RPMI8226 (cell line): ENCODE data around the gene TRAP1.
A peak's percentile ranks its signal among the peaks of the same experiment; 100 is the strongest.
"Not testable (repeated sequence)": the region's sequence is repeated elsewhere in the genome, so short reads cannot be mapped to it uniquely, and the experiment has no call there.

ENCODE experiments used
- DNase-seq: peaks from one replicate; pipeline ENCODE4 v3.0.0-alpha.2; 2015

Gene TRAP1

DNA sequence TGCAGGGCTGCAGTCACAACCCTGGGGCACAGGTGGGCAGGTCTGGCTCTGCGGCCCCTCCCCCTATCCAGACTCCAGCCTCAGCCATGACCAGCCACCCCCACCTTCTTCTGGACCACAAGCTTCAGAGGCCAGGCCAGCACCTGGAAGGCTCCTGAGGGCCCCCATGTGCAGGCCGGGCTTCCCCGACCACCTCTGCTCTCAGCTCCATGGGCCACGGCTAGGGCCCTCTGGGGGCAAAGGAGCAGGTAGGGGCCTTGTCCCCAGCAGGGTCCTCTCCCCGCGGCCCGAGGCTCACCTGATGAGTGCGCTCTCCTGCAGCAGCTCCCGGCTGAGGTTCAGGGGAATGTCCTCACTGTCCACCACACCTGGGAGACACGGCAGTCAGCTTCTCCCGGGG lies 45.9 kb downstream of the TRAP1 start:
- no peak for DNase-seq

- DNase-seq = no peak
Observed at GRCh38 chr16:3670711-3671110, 46.6 kb downstream of the TRAP1 start.

GRCh38 chr16:3669082-3669481 lies 48.2 kb downstream of the TRAP1 start:
- DNase-seq = no peak

GRCh38 chr16:3668626-3669025 lies 48.7 kb downstream of the TRAP1 start:
- DNase-seq = no peak

DNA sequence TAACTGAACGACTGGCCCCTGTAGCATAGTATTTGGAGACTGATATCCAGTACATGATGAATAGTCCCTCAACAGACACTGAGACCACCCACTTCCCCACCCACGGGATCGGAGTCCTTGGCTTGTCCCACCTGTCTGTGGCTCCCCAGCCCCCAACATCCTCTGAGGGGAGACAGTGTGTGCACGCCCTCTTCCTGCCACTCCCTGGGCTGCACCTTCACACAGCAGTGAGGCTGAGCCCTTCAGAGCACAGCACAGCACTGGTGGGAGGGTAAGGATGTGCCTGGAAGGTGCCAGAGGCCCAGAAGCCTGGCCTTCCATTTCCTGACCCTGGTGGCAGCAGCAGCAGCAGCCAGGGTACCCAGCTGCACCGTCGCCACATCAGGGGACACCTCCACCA lies 51.8 kb downstream of the TRAP1 start:
- DNase-seq = no peak

DNA sequence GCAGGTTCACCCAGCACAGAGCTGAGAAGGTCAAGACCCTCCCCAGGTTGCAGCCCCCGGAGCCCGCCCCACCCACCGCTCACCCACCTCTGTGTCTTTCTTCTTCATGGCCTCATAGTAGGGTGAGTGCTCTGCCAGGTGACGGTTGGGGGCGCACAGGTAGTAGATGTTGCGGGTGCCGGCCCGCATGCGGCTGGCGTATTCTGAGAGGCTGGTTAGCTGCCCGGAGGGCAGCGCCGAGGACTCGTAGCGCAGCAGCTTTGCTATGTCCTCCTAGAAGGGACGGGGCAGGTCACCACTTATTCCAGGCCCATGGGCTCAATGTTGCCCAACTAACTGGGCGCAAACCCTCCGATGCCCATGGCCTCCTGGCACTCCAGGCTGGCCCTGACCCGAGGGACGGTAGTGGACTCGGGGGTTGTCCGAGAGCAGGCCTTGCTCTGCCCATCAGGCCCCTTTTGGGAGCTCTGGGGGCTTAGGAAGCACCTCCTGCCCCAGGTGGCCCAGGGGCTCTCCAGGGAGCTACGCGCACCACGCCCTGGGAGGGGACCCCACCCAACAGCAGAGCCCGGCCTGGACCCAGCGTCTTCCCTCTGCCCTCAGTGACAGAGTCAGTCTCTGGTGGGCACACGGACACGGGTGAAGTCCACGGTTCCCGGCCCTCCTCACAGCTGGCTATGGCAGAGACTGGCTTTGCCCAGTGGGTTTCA lies 53.0 kb downstream of the TRAP1 start:
- DNase-seq = no peak

- DNase-seq = no peak
Observed at GRCh38 chr16:3662601-3663000, 54.7 kb downstream of the TRAP1 start.

- DNase-seq = no peak
Observed at GRCh38 chr16:3661922-3662321, 55.4 kb downstream of the TRAP1 start.

DNA sequence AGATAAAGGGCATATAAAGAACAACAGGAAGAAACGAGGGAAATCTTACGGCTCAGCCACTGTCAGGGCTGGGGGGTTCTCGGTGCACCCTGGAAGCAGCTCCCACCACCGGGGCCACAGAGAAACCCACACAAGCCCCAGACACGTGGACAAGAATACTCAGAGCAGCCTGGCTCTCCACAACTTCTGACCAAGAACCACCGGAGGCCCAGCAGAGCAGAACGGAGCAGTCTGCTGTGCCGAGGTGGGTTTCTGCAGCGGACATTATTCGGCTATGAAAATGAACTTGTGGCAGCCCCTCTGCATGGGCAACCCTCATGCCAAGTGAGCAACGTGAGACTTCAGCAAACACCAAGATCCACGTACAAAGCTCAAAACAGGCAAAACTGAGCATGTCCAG lies 56.0 kb downstream of the TRAP1 start:
- DNase-seq = no peak

GRCh38 chr16:3659251-3659650 lies 58.1 kb downstream of the TRAP1 start:
- DNase-seq = no peak

DNA sequence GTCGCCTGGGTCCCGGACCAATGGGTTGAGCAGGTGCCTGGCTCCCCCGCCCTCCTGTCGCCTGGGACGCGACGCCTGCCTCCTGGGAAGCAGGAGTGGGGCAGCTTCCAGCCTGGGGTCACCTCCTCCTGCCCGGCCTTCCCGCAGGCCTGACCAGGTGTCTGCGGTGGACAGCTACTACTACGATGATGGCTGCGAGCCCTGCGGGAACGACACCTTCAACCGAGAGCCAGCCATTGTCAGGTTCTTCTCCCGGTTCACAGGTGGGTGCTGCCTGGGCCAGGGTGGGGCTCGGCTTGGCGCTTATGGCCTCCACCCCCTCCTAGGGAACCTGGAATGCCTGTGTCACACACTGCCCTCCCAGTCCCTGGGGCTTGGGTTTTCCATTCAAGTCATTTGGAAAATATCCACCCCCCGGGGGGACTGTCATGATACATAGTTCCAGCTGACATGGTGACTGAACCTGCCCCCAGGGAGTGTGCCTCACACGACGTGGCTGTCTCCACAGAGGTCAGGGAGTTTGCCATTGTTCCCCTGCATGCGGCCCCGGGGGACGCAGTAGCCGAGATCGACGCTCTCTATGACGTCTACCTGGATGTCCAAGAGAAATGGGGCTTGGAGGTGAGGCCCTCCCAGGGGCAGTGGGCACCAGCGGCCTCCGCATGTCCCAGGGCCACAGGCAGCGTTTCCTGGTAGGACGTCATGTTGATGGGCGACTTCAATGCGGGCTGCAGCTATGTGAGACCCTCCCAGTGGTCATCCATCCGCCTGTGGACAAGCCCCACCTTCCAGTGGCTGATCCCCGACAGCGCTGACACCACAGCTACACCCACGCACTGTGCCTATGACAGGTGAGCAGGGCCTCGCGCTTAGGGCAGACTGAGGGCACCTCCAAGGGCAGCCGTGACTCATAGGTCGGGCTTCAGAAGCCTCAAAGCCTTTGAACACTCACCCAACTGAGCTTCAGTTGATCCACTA lies 60.5 kb downstream of the TRAP1 start:
- DNase-seq = no peak

GRCh38 chr16:3656160-3656490 lies 61.2 kb downstream of the TRAP1 start:
- DNase-seq = not testable (repeated sequence)

DNA sequence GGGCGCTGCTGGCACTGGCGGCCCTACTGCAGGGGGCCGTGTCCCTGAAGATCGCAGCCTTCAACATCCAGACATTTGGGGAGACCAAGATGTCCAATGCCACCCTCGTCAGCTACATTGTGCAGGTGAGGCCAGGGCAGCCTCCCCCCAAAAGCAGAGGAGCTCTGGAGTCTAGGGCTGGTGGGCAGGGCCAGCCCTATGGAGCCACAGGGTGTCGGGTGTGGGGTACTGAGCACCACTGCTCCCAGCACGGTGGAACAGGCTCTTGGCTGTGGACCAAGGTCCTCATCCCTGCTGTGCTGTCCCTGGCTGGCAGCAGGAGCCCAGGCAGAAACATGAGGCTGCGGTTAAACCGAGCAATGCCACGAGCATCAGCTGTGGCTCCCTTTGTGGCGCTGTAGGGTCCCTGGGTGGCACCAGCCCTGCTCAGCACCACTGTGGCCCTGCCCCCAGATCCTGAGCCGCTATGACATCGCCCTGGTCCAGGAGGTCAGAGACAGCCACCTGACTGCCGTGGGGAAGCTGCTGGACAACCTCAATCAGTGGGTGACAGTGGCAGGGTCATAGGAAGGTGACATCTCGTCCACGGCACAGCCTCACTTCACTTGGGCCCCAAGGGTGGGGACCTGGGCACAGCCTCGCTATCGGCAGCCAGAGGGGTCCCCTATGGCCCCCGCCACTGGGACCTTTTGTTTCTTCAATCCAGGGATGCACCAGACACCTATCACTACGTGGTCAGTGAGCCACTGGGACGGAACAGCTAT lies 61.7 kb downstream of the TRAP1 start:
- DNase-seq = no peak

DNA sequence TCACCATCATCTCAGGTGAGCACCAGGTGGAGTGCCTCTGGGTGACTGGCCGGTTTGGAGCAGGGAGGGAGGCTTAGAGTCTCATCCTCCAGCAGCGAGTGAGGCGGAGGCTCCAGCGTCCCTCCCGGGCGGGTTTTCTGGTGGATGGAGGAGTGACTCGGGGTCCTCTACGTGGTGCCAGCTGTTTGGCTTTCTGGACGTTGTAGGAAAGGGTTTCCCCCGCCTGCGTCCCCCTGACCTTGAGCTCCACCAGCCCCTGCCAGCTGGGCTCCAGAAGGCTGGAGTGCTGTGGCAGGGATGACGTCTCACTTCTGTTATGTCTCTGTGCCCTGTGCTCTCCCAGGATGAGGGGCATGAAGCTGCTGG lies 62.3 kb downstream of the TRAP1 start:
- DNase-seq = no peak

DNA sequence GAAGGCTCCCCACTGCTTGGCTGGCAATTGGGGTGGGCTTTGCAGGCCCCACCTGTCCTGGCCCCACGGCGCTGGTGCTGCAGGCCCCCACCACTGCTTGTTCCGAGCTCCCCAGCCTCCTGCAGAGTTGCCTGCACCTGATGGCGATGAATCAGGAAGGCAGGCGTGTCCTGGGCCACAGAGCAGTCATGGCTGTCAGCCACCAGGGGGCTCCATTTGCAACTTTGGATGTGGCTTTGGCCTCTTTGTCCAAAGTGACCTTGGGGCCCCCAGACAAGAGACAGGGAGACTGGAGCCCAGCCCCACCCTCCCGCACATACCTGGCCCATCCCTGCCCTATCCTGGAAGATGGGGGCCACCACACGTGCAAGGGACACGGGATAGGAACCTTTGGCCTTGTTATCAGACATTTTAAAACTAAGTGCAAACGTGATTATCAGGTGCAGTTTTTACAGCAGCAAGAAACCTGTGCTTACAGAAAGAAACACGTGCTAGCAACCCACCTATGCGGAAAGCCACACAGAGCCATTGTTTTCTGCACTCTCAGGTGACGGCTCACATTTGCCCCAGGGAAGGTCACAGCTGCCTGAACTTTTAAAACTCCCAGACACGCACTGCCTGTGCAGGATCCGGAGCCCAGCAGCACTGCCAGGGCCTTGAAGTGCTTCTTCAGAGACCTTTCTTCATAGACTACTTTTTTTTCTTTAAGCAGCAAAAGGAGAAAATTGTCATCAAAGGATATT lies 62.9 kb downstream of the TRAP1 start, which contains the start of gene DNASE1:
TSS of gene DNASE1 (plus strand) at position 443 of the 743 bp plus-strand sequence. CDS start 683 bp downstream, outside the sequence.
- DNase-seq = peak; percentile 76

GRCh38 chr16:3652373-3653195 lies 64.7 kb downstream of the TRAP1 start:
- no peak for DNase-seq

DNA sequence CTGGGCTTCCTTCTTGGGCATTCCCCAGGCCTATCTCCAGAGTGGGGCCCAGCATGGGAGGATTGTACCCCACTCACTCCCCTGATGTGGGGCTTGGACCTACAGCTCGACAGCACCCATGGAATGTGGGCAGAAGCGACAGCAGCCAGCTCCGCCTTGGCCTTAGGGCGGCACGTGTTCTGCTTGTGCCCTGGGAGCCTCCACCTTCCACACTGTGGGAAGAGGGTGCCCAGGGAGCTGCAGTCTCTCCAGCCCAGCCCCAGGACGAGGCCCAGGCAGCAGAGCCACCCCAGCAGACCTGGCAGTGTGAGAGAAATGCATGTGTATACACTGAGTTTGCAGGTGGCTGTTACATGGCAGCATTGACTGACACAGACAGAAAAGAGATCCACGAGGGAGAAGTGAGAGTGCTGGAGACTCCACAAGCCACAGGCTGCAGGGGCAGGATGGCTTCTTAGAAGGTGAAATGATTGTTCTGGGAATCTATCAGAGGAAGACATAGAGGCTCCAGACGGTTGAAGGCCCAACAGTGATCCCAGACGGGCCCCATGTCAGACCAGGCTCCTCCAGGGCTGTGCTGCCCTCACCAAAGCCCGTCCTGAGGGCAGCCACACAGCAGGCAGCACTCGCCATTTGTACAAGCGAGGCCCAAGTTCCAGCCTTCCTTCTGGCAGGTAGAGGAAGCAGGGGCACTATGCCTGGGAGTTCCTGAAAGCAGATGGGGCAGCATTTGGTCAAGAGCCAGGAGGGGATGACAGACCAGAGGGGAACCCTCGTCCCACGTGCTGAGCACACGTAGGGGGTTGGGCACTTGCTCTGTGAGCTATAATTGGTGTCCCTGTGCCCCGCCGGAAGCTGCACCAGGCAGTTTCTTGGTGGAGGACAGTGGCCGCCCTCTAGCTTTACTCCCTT lies 65.6 kb downstream of the TRAP1 start:
- no peak for DNase-seq

DNA sequence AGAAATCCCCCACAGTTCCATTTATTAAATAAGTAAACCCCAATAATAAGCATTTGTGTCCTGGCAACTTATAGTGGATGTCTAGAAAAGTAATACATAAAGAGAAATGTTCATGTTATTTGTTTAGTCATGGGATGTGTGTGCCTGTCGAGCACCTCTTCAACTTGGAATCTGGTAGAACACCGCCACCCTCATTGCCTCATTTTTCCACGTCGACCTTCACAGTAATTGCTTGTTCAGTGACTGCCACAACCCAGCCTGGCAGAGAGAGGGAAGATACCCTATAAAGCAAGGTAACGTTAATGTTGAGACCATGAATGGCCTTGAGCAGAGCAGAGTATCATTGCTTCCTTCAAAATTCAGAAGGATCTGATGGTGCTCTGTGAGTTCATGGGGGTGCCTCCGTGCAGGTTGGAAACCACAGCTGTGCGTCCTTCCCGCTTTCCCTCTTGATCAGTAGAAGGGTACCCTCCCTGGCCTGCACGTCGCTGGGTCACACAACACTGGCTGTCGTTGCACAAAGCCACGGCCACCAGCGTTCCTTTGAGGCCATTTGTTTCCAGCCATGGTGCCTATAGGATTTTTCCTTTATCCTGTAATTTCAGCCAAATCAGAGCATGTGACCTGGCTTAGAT lies 66.6 kb downstream of the TRAP1 start:
- no peak for DNase-seq

GRCh38 chr16:3646348-3646920 lies 70.9 kb downstream of the TRAP1 start:
- DNase-seq = no peak
